Memory B cell (primary cell): ENCODE measurements around the gene GNG3.
"Not testable (repeated sequence)": the region's sequence is repeated elsewhere in the genome, so short reads cannot be mapped to it uniquely, and the experiment has no call there.

Experiments used
- ATAC-seq: fragments of 150-1000 bp; cut with Tn5 transposase; 2 replicates; pipeline ENCODE4 v1.10.0; 2021; ENCODE audit warnings: low read depth, mild to moderate bottlenecking, moderate library complexity
- DNase-seq, 2 donors: peaks; one replicate each; pipeline ENCODE4 v3.0.0; 2022; ENCODE audit warnings: low spot score in 2 of 2
- H3K27ac Mint-ChIP-seq: one replicate; pipeline ENCODE4 v1.8.0; 2022; ENCODE audit warnings: mild to moderate bottlenecking, moderate library complexity, mixed read lengths
- H3K27me3 Mint-ChIP-seq: one replicate; pipeline ENCODE4 v1.8.0; 2022; ENCODE audit warnings: mixed read lengths
- H3K36me3 Mint-ChIP-seq: one replicate; pipeline ENCODE4 v1.8.0; 2022; ENCODE audit warnings: mild to moderate bottlenecking, mixed read lengths
- H3K4me1 Mint-ChIP-seq: one replicate; pipeline ENCODE4 v1.8.0; 2022; ENCODE audit warnings: mixed read lengths
- H3K4me3 Mint-ChIP-seq: one replicate; pipeline ENCODE4 v1.8.0; 2022; ENCODE audit warnings: mild to moderate bottlenecking, moderate library complexity, mixed read lengths
- H3K9me3 Mint-ChIP-seq: one replicate; pipeline ENCODE4 v1.8.0; 2022; ENCODE audit warnings: mixed read lengths

GNG3 gene

GRCh38 chr11:62707277-62707861 lies at the start of gene GNG3, which contains the start of gene BSCL2:
Gene GNG3 (plus strand): TSS chr11:62707676. CDS start chr11:62708296, 620 bp downstream.
Gene BSCL2 (minus strand): TSS chr11:62707424. CDS start chr11:62707195, 229 bp downstream.
- peaks cover 34% of the 10 kb centered on the region for H3K4me1 Mint-ChIP-seq
- peaks cover 3% of the 10 kb centered on the region for H3K36me3 Mint-ChIP-seq
- no peaks in the 10 kb centered on the region for H3K27me3 Mint-ChIP-seq
- no peaks in the 10 kb centered on the region for H3K9me3 Mint-ChIP-seq
- ATAC-seq (no peak), DNase-seq (peak in 1 of 2 donors; percentile 27)
- peak within 1 kb of the TSS; percentile 96 for H3K4me3 Mint-ChIP-seq
- H3K27ac Mint-ChIP-seq: peak within 1 kb of the TSS; percentile 95

DNA sequence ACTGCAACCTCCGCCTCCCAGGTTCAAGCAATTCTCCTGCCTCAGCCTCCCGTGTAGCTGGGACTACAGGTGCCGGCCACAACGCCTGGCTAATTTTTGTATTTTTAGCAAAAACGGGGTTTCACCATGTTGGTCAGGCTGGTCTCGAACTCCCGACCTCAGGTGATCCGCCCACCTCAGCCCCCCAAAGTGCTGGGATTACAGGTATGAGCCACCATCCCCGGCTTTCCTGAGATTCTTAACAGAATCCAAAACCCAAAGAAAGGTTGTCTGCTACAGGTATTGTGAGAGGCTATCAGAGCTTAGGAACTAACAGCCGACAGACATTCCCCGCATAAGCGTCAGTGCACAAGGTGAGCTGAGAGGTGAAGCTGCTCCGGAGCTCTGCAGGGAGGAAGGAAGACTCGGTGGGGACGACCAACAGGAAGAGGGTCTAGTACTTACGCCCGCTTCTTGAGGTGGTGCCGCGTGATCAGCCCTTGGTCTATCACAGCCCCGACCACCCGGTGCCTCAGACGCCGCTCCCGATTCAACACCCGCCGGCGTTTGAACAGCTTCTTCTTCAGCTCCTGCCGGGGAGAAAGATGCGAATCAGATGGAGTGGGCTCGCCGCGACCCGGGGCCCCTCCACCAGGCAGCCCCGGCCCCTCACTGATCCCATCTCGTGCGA lies 42.9 kb upstream of the GNG3 start:
- ATAC-seq (peak; percentile 43), DNase-seq (peak in 1 of 2 donors; percentile 46)
- Mint-ChIP-seq H3K4me1 (peaks cover 18% of the 10 kb centered on the region), H3K9me3 (no peaks in the 10 kb centered on the region), H3K27me3 (no peaks in the 10 kb centered on the region), H3K4me3 (peak overlapping the region; percentile 91), H3K36me3 (peaks cover 2% of the 10 kb centered on the region), H3K27ac (peak overlapping the region; percentile 90)

DNA sequence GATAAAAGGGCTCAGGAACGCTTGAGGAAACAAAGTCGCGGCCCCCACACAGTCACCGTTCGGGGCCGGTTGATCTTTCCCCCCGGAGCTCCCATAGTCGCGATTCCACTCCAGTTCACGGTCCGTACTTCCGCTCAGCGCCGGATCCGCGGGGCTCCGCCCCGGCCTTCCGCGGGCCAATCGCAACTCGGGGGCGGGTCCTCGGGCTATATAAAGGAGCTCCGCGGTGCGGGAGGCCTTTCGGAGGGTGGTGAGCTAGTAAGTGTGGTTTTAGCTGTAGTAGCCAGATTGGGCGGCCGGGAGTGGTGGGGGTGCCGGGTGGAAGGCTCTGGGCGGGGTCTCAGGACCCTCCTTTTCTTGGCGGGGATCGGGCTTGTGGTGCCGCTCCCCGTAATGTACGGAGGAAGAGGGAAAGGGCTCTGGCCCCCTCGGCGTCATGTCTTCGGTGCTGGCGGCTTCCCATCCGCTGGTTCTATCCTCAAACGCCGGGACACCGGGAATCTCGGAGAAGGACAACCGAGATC lies 42.3 kb upstream of the GNG3 start, which contains the start of the genes C11orf98 and CSKMT:
Gene C11orf98 (minus strand): TSS at position 136 of the 524 bp plus-strand sequence. CDS start 41 bp downstream, at position 95.
Gene CSKMT (plus strand): TSS at position 238 of the 524 bp plus-strand sequence. CDS start 568 bp downstream, outside the sequence.
- ATAC-seq: peak; percentile 94
- Mint-ChIP-seq H3K4me3 (peak within 1 kb of the TSS; percentile 91), H3K4me1 (peaks cover 18% of the 10 kb centered on the region), H3K27ac (peak within 1 kb of the TSS; percentile 90), H3K27me3 (no peaks in the 10 kb centered on the region), H3K36me3 (peaks cover 2% of the 10 kb centered on the region), H3K9me3 (no peaks in the 10 kb centered on the region)
- peak; percentile 96 to 97 for DNase-seq

- peak; percentile 26 for ATAC-seq
- peak in 1 of 2 donors; percentile 47 for DNase-seq
Measured at GRCh38 chr11:62665599-62666258, 41.7 kb upstream of the GNG3 start.

GRCh38 chr11:62666259-62666926 lies 41.1 kb upstream of the GNG3 start:
- peak overlapping the region; percentile 90 for H3K27ac Mint-ChIP-seq
- ATAC-seq (no peak), DNase-seq (no peak)
- H3K36me3 Mint-ChIP-seq: peaks cover 2% of the 10 kb centered on the region
- H3K4me1 Mint-ChIP-seq: peaks cover 18% of the 10 kb centered on the region
- peak overlapping the region; percentile 91 for H3K4me3 Mint-ChIP-seq
- H3K9me3 Mint-ChIP-seq: no peaks in the 10 kb centered on the region
- H3K27me3 Mint-ChIP-seq: no peaks in the 10 kb centered on the region

More at GRCh38 chr11:62665599-62666258, 41.7 kb upstream of the GNG3 start:
- Mint-ChIP-seq H3K27me3 (no peaks in the 10 kb centered on the region), H3K4me1 (peaks cover 18% of the 10 kb centered on the region), H3K9me3 (no peaks in the 10 kb centered on the region), H3K4me3 (peak overlapping the region; percentile 91), H3K27ac (peak overlapping the region; percentile 90), H3K36me3 (peaks cover 2% of the 10 kb centered on the region)

DNA sequence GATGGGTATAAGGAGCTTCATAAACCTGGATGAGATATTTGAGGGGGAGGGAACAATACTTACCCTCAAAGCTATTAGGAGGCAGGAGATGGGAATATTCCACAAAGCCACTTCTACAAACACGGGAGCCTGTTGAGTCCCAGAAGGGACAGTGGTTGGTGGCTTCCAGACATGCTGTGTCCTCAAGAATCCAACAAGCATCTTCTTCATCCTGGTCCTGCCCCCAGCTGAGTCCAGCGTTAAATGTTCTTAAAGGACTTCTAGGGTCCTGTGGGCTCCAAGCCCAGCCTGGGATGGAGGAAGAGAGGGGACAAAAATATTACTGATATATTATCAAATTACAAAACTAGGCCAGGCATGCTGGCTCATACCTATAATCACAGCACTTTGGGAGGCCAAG lies 40.0 kb upstream of the GNG3 start:
- DNase-seq (no peak), ATAC-seq (no peak)
- Mint-ChIP-seq H3K4me1 (peaks cover 21% of the 10 kb centered on the region), H3K4me3 (peak overlapping the region; percentile 21), H3K9me3 (no peaks in the 10 kb centered on the region), H3K36me3 (peaks cover 2% of the 10 kb centered on the region), H3K27me3 (no peaks in the 10 kb centered on the region), H3K27ac (peak overlapping the region; percentile 90)

GRCh38 chr11:62669420-62670161 lies 37.9 kb upstream of the GNG3 start:
- DNase-seq (no peak), ATAC-seq (no peak)
- Mint-ChIP-seq H3K9me3 (no peaks in the 10 kb centered on the region), H3K4me3 (no peak overlapping the region), H3K27ac (no peak overlapping the region), H3K4me1 (peaks cover 17% of the 10 kb centered on the region), H3K36me3 (no peaks in the 10 kb centered on the region), H3K27me3 (no peaks in the 10 kb centered on the region)

- Mint-ChIP-seq H3K4me3 (peak overlapping the region; percentile 98), H3K27me3 (no peaks in the 10 kb centered on the region), H3K9me3 (no peaks in the 10 kb centered on the region), H3K36me3 (peaks cover 3% of the 10 kb centered on the region), H3K4me1 (peaks cover 20% of the 10 kb centered on the region), H3K27ac (peak overlapping the region; percentile 92)
- DNase-seq (no peak), ATAC-seq (peak; percentile 14)
Measured at GRCh38 chr11:62671236-62671607, 36.3 kb upstream of the GNG3 start.

GRCh38 chr11:62671608-62672389 lies 35.7 kb upstream of the GNG3 start, which contains the start of the genes LBHD1 and UQCC3:
Gene LBHD1 (minus strand): TSS chr11:62672267. CDS start chr11:62670031, 2,236 bp downstream.
Gene UQCC3 (plus strand): TSS chr11:62671673. CDS start chr11:62671746, 73 bp downstream.
- Mint-ChIP-seq H3K4me1 (peaks cover 16% of the 10 kb centered on the region), H3K27ac (peak within 1 kb of the TSS; percentile 92), H3K9me3 (no peaks in the 10 kb centered on the region), H3K27me3 (no peaks in the 10 kb centered on the region), H3K36me3 (peaks cover 4% of the 10 kb centered on the region), H3K4me3 (peak within 1 kb of the TSS; percentile 98)
- ATAC-seq: peak; percentile 79
- peak; percentile 57 to 76 for DNase-seq

DNA sequence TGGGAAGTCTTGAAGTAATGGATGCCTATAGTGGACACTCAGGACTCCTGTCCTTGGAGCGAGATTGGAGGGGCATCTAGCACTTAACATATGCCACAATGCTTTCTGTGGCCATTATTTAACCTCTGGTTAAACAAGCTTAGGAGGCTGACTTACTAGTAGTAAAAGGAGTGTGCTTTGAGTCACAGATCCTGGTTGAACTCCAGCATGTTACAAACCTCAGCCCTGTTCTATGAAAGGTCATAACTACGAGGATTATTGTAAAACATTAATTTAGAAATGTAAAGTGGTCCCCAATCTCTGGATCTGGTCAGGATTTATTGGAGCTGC lies 34.3 kb upstream of the GNG3 start:
- Mint-ChIP-seq H3K4me1 (peaks cover 23% of the 10 kb centered on the region), H3K4me3 (peak overlapping the region; percentile 98), H3K36me3 (peaks cover 11% of the 10 kb centered on the region), H3K9me3 (no peaks in the 10 kb centered on the region), H3K27ac (peak overlapping the region; percentile 92), H3K27me3 (no peaks in the 10 kb centered on the region)
- DNase-seq: no peak
- no peak for ATAC-seq

DNA sequence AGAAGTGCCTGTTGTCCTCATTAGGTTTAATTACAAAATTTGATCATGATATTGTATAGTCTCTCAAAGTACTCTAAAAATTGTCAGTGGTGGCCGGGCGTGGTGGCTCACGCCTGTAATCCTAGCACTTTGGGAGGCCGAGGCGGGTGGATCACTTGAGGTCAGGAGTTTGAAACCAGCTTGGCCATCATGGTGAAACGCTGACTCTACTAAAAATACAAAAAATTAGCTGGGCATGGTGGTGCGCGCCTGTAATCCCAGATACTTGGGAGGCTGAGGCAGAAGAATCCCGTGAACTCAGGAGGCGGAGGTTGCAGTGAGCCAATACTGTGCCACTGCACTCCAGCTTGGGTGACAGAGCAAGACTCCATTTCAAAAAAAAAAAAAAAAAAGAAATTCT lies 32.1 kb upstream of the GNG3 start:
- peaks cover 24% of the 10 kb centered on the region for H3K4me1 Mint-ChIP-seq
- peaks cover 11% of the 10 kb centered on the region for H3K36me3 Mint-ChIP-seq
- not testable (repeated sequence) for H3K27ac Mint-ChIP-seq, H3K9me3 Mint-ChIP-seq, DNase-seq, H3K4me3 Mint-ChIP-seq, ATAC-seq, H3K27me3 Mint-ChIP-seq

DNA sequence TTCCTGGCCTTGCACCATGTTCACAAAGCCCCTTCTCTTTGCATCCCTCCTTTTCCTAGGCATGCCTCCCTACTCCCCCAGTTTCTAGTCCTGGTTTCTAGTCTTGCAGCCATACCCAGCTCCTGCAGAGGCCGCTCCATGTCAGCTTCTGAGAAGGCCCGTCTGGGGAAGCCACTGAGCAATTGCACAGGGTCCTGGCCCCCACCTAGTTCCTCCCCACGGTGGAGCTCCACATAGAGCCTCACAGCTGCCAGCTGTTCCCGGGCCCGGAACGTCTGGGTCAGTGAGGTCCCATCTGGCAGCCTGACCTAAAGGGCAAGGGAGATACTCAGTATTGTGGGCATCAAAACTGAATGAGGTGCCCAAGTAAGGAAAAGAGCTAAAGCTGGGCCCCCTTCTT lies 30.8 kb upstream of the GNG3 start:
- H3K4me1 Mint-ChIP-seq: peaks cover 30% of the 10 kb centered on the region
- peak overlapping the region; percentile 97 for H3K27ac Mint-ChIP-seq
- no peak for DNase-seq
- H3K27me3 Mint-ChIP-seq: no peaks in the 10 kb centered on the region
- peaks cover 11% of the 10 kb centered on the region for H3K36me3 Mint-ChIP-seq
- ATAC-seq: no peak
- no peak overlapping the region for H3K4me3 Mint-ChIP-seq
- no peaks in the 10 kb centered on the region for H3K9me3 Mint-ChIP-seq
